H9 (cell line): ENCODE measurements around the gene TBC1D10B. TPM values are rescaled to one million over a fixed set of nuclear protein-coding genes. Genes with fewer than 3 reads are reported as not detected.
A peak's percentile ranks its signal among the peaks of the same experiment; 100 is the strongest.

Source experiments
- DNase-seq: peaks from one replicate; pipeline ENCODE4 v3.0.0-alpha.2; 2017
- H2AFZ ChIP-seq: one replicate; pipeline ENCODE4 v1.6.1; 2013; ENCODE audit warnings: mild to moderate bottlenecking, low read length, control low read depth, moderate library complexity
- H2AK5ac ChIP-seq: 2 replicates; pipeline ENCODE4 v1.6.1; 2013; ENCODE audit warnings: low read length, control low read depth, mixed read lengths; ENCODE audit not compliant: insufficient read length
- H2BK120ac ChIP-seq: one replicate; pipeline ENCODE4 v1.6.1; 2013; ENCODE audit warnings: low read depth, mild to moderate bottlenecking, low read length, control low read depth, inconsistent platforms; ENCODE audit not compliant: poor library complexity, severe bottlenecking
- H2BK12ac ChIP-seq: 2 replicates; pipeline ENCODE4 v1.6.1; 2013; ENCODE audit warnings: low read length, control low read depth, mixed read lengths, low read depth; ENCODE audit not compliant: insufficient read length
- H2BK15ac ChIP-seq: 2 replicates; pipeline ENCODE4 v1.6.1; 2013; ENCODE audit warnings: low read depth, low read length, control low read depth
- H2BK20ac ChIP-seq: one replicate; pipeline ENCODE4 v1.6.1; 2013; ENCODE audit warnings: low read depth, mild to moderate bottlenecking, low read length, control low read depth, inconsistent platforms; ENCODE audit not compliant: poor library complexity, severe bottlenecking
- H2BK5ac ChIP-seq: 2 replicates; pipeline ENCODE4 v1.6.1; 2013; ENCODE audit warnings: low read length, control low read depth, mixed read lengths; ENCODE audit not compliant: insufficient read length
- H3K14ac ChIP-seq: 2 replicates; pipeline ENCODE4 v1.6.1; 2013; ENCODE audit warnings: low read length, control low read depth; ENCODE audit not compliant: insufficient read depth
- H3K18ac ChIP-seq: 2 replicates; pipeline ENCODE4 v1.6.1; 2013; ENCODE audit warnings: low read depth, mild to moderate bottlenecking, mixed read lengths, low read length, control low read depth; ENCODE audit not compliant: insufficient read length
- H3K23ac ChIP-seq: 2 replicates; pipeline ENCODE4 v1.6.1; 2013; ENCODE audit warnings: low read length, control low read depth, mixed read lengths, low read depth; ENCODE audit not compliant: insufficient read length
- H3K23me2 ChIP-seq: 2 replicates; pipeline ENCODE4 v1.6.1; 2013; ENCODE audit warnings: low read depth, mild to moderate bottlenecking, mixed read lengths, low read length, control low read depth; ENCODE audit not compliant: insufficient read length, poor library complexity, severe bottlenecking
- H3K27ac ChIP-seq: 2 replicates; pipeline ENCODE4 v1.5.1; 2013; ENCODE audit warnings: low read length, control low read depth, mixed read lengths, low read depth; ENCODE audit not compliant: insufficient read length
- H3K27me3 ChIP-seq: 2 replicates; pipeline ENCODE4 v1.6.1; 2013; ENCODE audit warnings: low read length, control low read depth, inconsistent platforms; ENCODE audit not compliant: insufficient read depth
- H3K4ac ChIP-seq: 2 replicates; pipeline ENCODE4 v1.6.1; 2013; ENCODE audit warnings: low read depth, mild to moderate bottlenecking, control low read depth, inconsistent platforms, low read length, moderate library complexity
- H3K4me1 ChIP-seq: 2 replicates; pipeline ENCODE4 v1.6.1; 2013; ENCODE audit warnings: low read length, control low read depth, inconsistent platforms; ENCODE audit not compliant: insufficient read depth
- H3K4me2 ChIP-seq: 2 replicates; pipeline ENCODE4 v1.6.1; 2013; ENCODE audit warnings: low read length, control low read depth, mixed read lengths; ENCODE audit not compliant: insufficient read length, insufficient read depth
- H3K56ac ChIP-seq: 2 replicates; pipeline ENCODE4 v1.6.1; 2013; ENCODE audit warnings: low read depth, mild to moderate bottlenecking, mixed read lengths, low read length, control low read depth; ENCODE audit not compliant: insufficient read length
- H3K79me1 ChIP-seq: 2 replicates; pipeline ENCODE4 v1.6.1; 2013; ENCODE audit warnings: low read depth, mild to moderate bottlenecking, moderate library complexity, low read length, control low read depth, inconsistent platforms; ENCODE audit not compliant: insufficient read depth, poor library complexity, severe bottlenecking
- H3K79me2 ChIP-seq: 2 replicates; pipeline ENCODE4 v1.6.1; 2013; ENCODE audit warnings: low read length, control low read depth, inconsistent platforms; ENCODE audit not compliant: insufficient read depth
- H3K9ac ChIP-seq: 2 replicates; pipeline ENCODE4 v1.6.1; 2013; ENCODE audit warnings: low read length, control low read depth, mixed read lengths; ENCODE audit not compliant: insufficient read length; ENCODE audit errors: extremely low read depth
- H3K9me3 ChIP-seq: one replicate; pipeline ENCODE4 v1.6.1; 2013; ENCODE audit warnings: low read depth, low read length, inconsistent platforms; ENCODE audit not compliant: control insufficient read depth
- H3T11ph ChIP-seq: one replicate; pipeline ENCODE4 v1.6.1; 2013; ENCODE audit warnings: mild to moderate bottlenecking, low read length, control low read depth, inconsistent platforms
- H4K20me1 ChIP-seq: one replicate; pipeline ENCODE4 v1.6.1; 2013; ENCODE audit not compliant: control insufficient read depth, insufficient read length, insufficient read depth
- H4K5ac ChIP-seq: 2 replicates; pipeline ENCODE4 v1.6.1; 2013; ENCODE audit warnings: low read depth, mild to moderate bottlenecking, mixed read lengths, low read length, control low read depth; ENCODE audit not compliant: insufficient read length
- H4K8ac ChIP-seq: replicated peaks from 2 replicates; pipeline ENCODE4 v1.6.1; 2013; ENCODE audit warnings: low read length, control low read depth, mixed read lengths, low read depth; ENCODE audit not compliant: insufficient read length
- H4K91ac ChIP-seq: 2 replicates; pipeline ENCODE4 v1.6.1; 2013; ENCODE audit warnings: low read depth, mild to moderate bottlenecking, moderate library complexity, mixed read lengths, low read length, control low read depth; ENCODE audit not compliant: insufficient read length
- H3K27ac Mint-ChIP-seq, 3 experiments: 2 replicates in 2 of 3; 3 replicates in 1 of 3; pipeline ENCODE4 v1.8.0; 2020 to 2021; ENCODE audit warnings: mixed read lengths in 3 of 3, mild to moderate bottlenecking in 1 of 3, moderate library complexity in 1 of 3
- H3K27me3 Mint-ChIP-seq: 2 replicates; pipeline ENCODE4 v1.8.0; 2021; ENCODE audit warnings: low read depth, mild to moderate bottlenecking, moderate library complexity, mixed read lengths
- H3K36me3 Mint-ChIP-seq, 3 experiments: 2 replicates in 2 of 3; 3 replicates in 1 of 3; pipeline ENCODE4 v1.8.0; 2020 to 2021; ENCODE audit warnings: low read depth in 3 of 3, mixed read lengths in 3 of 3; ENCODE audit not compliant: insufficient read depth in 1 of 3
- H3K4me1 Mint-ChIP-seq, 2 experiments: 2 replicates each; pipeline ENCODE4 v1.8.0; 2020; ENCODE audit warnings: mixed read lengths in 2 of 2
- H3K4me3 Mint-ChIP-seq, 2 experiments: 2 replicates in 1 of 2; 3 replicates in 1 of 2; pipeline ENCODE4 v1.8.0; 2020 to 2021; ENCODE audit warnings: mild to moderate bottlenecking in 2 of 2, mixed read lengths in 2 of 2, moderate library complexity in 1 of 2
- H3K9me3 Mint-ChIP-seq, 2 experiments: 2 replicates in 1 of 2; 3 replicates in 1 of 2; pipeline ENCODE4 v1.8.0; 2020; ENCODE audit warnings: mild to moderate bottlenecking in 2 of 2, mixed read lengths in 2 of 2, moderate library complexity in 1 of 2
- WGBS: extraction: QIAGEN DNeasy Blood & Tissue Kit; methylation state at CpG from one replicate; pipeline ENCODE4 v1.1.7; 2013; ENCODE audit warnings: missing lambda C conversion rate, low lambda C conversion rate, mixed read lengths; ENCODE audit not compliant: insufficient read length; ENCODE audit errors: extremely low coverage; 5-methylcytosine and 5-hydroxymethylcytosine counted together
- total RNA-seq: library from RNA; stranded (reverse); gene quantifications from 2 replicates; pipeline ENCODE4 v1.2.1, GENCODE V29; 2021
- TF ChIP-seq, protein P1 (sequence below): fragments of 200-600 bp; sonication (generic); conservative IDR thresholded peaks from 3 replicates; pipeline ENCODE4 v1.8.0; 2021; ENCODE audit warnings: antibody characterized with exemption, mild to moderate bottlenecking

Gene TBC1D10B
- total RNA-seq, 1 experiment from 2014 or later: 25.6 TPM

DNA sequence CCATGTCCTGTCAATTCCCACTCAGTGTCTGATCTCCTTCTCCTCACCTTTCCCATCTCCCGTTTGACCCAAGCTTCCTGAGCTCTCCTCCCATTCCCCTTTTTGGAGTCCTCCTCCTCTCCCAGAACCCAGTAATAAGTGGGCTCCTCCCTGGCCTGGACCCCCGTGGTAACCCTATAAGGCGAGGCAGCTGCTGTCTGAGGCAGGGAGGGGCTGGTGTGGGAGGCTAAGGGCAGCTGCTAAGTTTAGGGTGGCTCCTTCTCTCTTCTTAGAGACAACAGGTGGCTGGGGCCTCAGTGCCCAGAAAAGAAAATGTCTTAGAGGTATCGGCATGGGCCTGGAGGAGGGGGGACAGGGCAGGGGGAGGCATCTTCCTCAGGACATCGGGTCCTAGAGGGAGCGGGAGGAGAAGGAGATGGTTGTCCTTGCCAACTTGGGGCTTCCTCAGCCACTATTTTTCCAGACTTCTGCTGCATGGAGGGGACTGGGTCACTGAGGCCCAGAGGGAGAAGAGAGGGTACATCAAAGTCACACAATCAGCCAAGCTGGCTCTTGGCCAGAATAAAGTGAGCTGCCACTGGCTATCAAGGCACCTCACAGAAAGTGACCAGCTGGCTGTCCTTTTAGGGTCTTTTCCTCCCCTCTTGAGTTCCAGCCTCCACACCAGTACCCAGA is 1.9 kb upstream of the TBC1D10B start:
- Mint-ChIP-seq H3K9me3 (peaks cover 0 to 4% of the 10 kb centered on the region in 2 experiments; a peak in 4 of 5 replicates), H3K36me3 (no peaks in the 10 kb centered on the region; a peak in 1 of 7 replicates), H3K4me1 (peaks cover 35 to 52% of the 10 kb centered on the region in 2 experiments), H3K27me3 (peaks cover 2% of the 10 kb centered on the region; the same call in 1 of the 2 replicates), H3K4me3 (peak overlapping the region; percentile 62 to 79; a peak in 4 of 5 replicates), H3K27ac (peak overlapping the region in 2 of 3 experiments; percentile 62 to 87; a peak in 2 of 7 replicates)
- Histone ChIP-seq H3K4me1 (peaks cover 6% of the 10 kb centered on the region), H4K91ac (no peak overlapping the region), H3K27ac (no peak overlapping the region), H2AFZ (no peak overlapping the region), H3K27me3 (no peaks in the 10 kb centered on the region), H3K23me2 (peaks cover 10% of the 10 kb centered on the region), H2AK5ac (no peak overlapping the region), H2BK15ac (no peak overlapping the region), H4K8ac (no peak overlapping the region), H3K4me2 (peak overlapping the region; percentile 52), H2BK20ac (no peak overlapping the region), H3K18ac (no peak overlapping the region), H3K9ac (no peak overlapping the region), H3K79me2 (no peaks in the 10 kb centered on the region; the same call in none of the 2 replicates), H3K56ac (no peak overlapping the region), H3K79me1 (peaks cover 3% of the 10 kb centered on the region), H3K23ac (no peak overlapping the region), H4K5ac (no peak overlapping the region), H4K20me1 (no peaks in the 10 kb centered on the region), H2BK120ac (no peak overlapping the region), H3K4ac (no peak overlapping the region), H3T11ph (no peak overlapping the region), H3K9me3 (no peaks in the 10 kb centered on the region), H3K14ac (no peak overlapping the region), H2BK12ac (peak overlapping the region; percentile 12), H2BK5ac (no peak overlapping the region)
- TF ChIP-seq, protein P1, sequence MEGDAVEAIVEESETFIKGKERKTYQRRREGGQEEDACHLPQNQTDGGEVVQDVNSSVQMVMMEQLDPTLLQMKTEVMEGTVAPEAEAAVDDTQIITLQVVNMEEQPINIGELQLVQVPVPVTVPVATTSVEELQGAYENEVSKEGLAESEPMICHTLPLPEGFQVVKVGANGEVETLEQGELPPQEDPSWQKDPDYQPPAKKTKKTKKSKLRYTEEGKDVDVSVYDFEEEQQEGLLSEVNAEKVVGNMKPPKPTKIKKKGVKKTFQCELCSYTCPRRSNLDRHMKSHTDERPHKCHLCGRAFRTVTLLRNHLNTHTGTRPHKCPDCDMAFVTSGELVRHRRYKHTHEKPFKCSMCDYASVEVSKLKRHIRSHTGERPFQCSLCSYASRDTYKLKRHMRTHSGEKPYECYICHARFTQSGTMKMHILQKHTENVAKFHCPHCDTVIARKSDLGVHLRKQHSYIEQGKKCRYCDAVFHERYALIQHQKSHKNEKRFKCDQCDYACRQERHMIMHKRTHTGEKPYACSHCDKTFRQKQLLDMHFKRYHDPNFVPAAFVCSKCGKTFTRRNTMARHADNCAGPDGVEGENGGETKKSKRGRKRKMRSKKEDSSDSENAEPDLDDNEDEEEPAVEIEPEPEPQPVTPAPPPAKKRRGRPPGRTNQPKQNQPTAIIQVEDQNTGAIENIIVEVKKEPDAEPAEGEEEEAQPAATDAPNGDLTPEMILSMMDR: no peak
- no CpG with 5 or more reads among the region's 6 CpGs for WGBS
- DNase-seq: no peak
